WTC11 (cell line): ENCODE measurements around the gene SERPINA6.

Source experiments
- ARID4B ChIP-seq: sonication (generic); formaldehyde crosslinking; IDR thresholded peaks from 2 replicates; pipeline ENCODE4 v1.8.0; 2023; ENCODE audit warnings: missing genetic modification reagents, mild to moderate bottlenecking, borderline replicate concordance
- ATF3 ChIP-seq: sonication (generic); formaldehyde crosslinking; conservative IDR thresholded peaks from 2 replicates; pipeline ENCODE4 v1.8.1; 2022; ENCODE audit warnings: mild to moderate bottlenecking, missing genetic modification reagents
- CTCF ChIP-seq: fragments of 200-600 bp; IDR thresholded peaks from 2 replicates; pipeline ENCODE4 v1.8.0; 2022; ENCODE audit warnings: antibody characterized with exemption
- FOXJ3 ChIP-seq: sonication (generic); formaldehyde crosslinking; IDR thresholded peaks from 2 replicates; pipeline ENCODE4 v1.9.0; 2021; ENCODE audit warnings: missing genetic modification reagents, mild to moderate bottlenecking, borderline replicate concordance
- JUN ChIP-seq: sonication (generic); formaldehyde crosslinking; IDR thresholded peaks from 2 replicates; pipeline ENCODE4 v1.8.0; 2023; ENCODE audit warnings: mild to moderate bottlenecking, missing genetic modification reagents
- NR3C1 ChIP-seq: sonication (generic); formaldehyde crosslinking; conservative IDR thresholded peaks from 2 replicates; pipeline ENCODE4 v1.8.1; 2023; ENCODE audit warnings: low read depth, mild to moderate bottlenecking, missing genetic modification reagents
- TCF7 ChIP-seq: sonication (generic); formaldehyde crosslinking; IDR thresholded peaks from 2 replicates; pipeline ENCODE4 v1.8.0; 2022; ENCODE audit warnings: mild to moderate bottlenecking, low read depth, missing genetic modification reagents, moderate library complexity
- TEAD1 ChIP-seq: sonication (generic); formaldehyde crosslinking; IDR thresholded peaks from 2 replicates; pipeline ENCODE4 v1.8.0; 2022; ENCODE audit warnings: mild to moderate bottlenecking, missing genetic modification reagents

GRCh38 chr14:94309721-94310120 lies 13.4 kb downstream of the SERPINA6 start:
- no peak for TF ChIP-seq TCF7 (CRISPR knock-in tag)
- TF ChIP-seq CTCF = no peak
- TF ChIP-seq NR3C1 (CRISPR knock-in tag) = no peak
- no peak for TF ChIP-seq ARID4B (CRISPR knock-in tag)
- TF ChIP-seq FOXJ3 (CRISPR knock-in tag) = no peak
- TF ChIP-seq ATF3 (CRISPR knock-in tag) = no peak
- no peak for TF ChIP-seq JUN (CRISPR knock-in tag)
- no peak for TF ChIP-seq TEAD1
